ENCODE data around the gene CADM3. TPM values are rescaled to one million over a fixed set of nuclear protein-coding genes. Genes with fewer than 3 reads are reported as not detected.
A peak's percentile ranks its signal among the peaks of the same experiment; 100 is the strongest.

The CADM3 gene
- polyA plus RNA-seq, 3 donors: not detected

DNA sequence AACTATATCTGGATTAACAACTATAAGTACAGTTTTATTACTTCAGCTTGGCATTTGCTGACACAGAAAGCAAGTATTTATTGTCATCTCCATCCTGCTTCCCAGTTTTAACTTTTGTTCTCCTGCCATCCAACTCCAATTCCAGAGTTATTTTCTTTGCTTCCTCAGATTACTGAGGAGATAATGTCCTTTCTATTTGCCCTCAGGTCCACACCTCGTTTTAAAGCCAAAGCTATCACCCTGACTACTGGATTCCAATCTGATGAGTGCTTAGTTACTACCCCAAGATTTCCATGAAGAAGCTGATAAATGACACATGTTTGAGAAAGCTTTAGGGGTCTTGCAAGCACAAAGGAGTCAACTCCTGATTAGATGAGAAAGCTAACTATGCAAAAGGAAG lies 58.5 kb downstream of the CADM3 start:
- Histone ChIP-seq H4K20me1 (ENCODE audit: insufficient read depth, low read length) (no peaks in the 10 kb centered on the region), H3K27me3 (ENCODE audit: control insufficient read depth in 2 of 2, insufficient read depth in 2 of 2, low read length in 2 of 2) (no peaks in the 10 kb centered on the region), H3K9me3 (replicated peaks in 1 of 2; ENCODE audit: control insufficient read depth in 1 of 2, insufficient read depth in 1 of 2, low read length in 2 of 2) (no peaks in the 10 kb centered on the region), H3K4me2 (replicated peaks; ENCODE audit: extremely low read depth, low read length, poor library complexity, severe bottlenecking) (no peak overlapping the region), H3K79me2 (ENCODE audit: insufficient read depth, low read length) (no peaks in the 10 kb centered on the region), H3K9ac (ENCODE audit: insufficient read depth, low read length, poor library complexity, severe bottlenecking) (no peak overlapping the region), H3K4me3 (replicated peaks in 1 of 3; ENCODE audit: low read depth in 2 of 3, low read length in 3 of 3) (no peak overlapping the region), H3K4me1 (ENCODE audit: control insufficient read depth in 1 of 2, insufficient read depth in 2 of 2, low read length in 2 of 2) (no peaks in the 10 kb centered on the region), H2AFZ (ENCODE audit: insufficient read depth, low read depth, low read length, poor library complexity, severe bottlenecking) (no peak overlapping the region), H3K27ac (ENCODE audit: low read depth in 1 of 2, low read length in 2 of 2) (no peak overlapping the region), H3K36me3 (replicated peaks in 1 of 2; ENCODE audit: control insufficient read depth in 1 of 2, insufficient read depth in 2 of 2, low read length in 2 of 2) (no peaks in the 10 kb centered on the region)
- no peak overlapping the region for H3K27ac Mint-ChIP-seq
- peaks cover 0 to 5% (median 0%) of the 10 kb centered on the region in 3 donors for H3K27me3 Mint-ChIP-seq (ENCODE audit: low read depth in 3 of 3)
- H3K4me1 Mint-ChIP-seq: no peaks in the 10 kb centered on the region
- TF ChIP-seq, protein P1, sequence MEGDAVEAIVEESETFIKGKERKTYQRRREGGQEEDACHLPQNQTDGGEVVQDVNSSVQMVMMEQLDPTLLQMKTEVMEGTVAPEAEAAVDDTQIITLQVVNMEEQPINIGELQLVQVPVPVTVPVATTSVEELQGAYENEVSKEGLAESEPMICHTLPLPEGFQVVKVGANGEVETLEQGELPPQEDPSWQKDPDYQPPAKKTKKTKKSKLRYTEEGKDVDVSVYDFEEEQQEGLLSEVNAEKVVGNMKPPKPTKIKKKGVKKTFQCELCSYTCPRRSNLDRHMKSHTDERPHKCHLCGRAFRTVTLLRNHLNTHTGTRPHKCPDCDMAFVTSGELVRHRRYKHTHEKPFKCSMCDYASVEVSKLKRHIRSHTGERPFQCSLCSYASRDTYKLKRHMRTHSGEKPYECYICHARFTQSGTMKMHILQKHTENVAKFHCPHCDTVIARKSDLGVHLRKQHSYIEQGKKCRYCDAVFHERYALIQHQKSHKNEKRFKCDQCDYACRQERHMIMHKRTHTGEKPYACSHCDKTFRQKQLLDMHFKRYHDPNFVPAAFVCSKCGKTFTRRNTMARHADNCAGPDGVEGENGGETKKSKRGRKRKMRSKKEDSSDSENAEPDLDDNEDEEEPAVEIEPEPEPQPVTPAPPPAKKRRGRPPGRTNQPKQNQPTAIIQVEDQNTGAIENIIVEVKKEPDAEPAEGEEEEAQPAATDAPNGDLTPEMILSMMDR (IDR thresholded peaks at IDR 0.05): no peak
- intact Hi-C loops (cut with micrococcal nuclease): no loop called here
- no peak for DNase-seq
- no CpG with 5 or more reads among the region's 1 CpG for WGBS (ENCODE audit: insufficient coverage)
- H3K4me3 Mint-ChIP-seq: no peak overlapping the region
- peaks cover 0 to 5% (median 2%) of the 10 kb centered on the region in 7 donors for H3K9me3 Mint-ChIP-seq
- peaks cover 0 to 3% of the 10 kb centered on the region in 2 donors for H3K36me3 Mint-ChIP-seq

- TF ChIP-seq, protein P1 (IDR thresholded peaks at IDR 0.05): no peak
- H3K9me3 Mint-ChIP-seq: peaks cover 2 to 10% (median 6%) of the 10 kb centered on the region in 7 donors
- H3K4me2 ChIP-seq (replicated peaks; ENCODE audit: extremely low read depth, low read length, poor library complexity, severe bottlenecking): no peak overlapping the region
Measured at GRCh38 chr1:159239551-159240220, 68.3 kb downstream of the CADM3 start.

More at GRCh38 chr1:159239551-159240220, 68.3 kb downstream of the CADM3 start:
- peaks cover 4% of the 10 kb centered on the region for H3K4me1 Mint-ChIP-seq
- no peaks in the 10 kb centered on the region for H3K27me3 Mint-ChIP-seq (ENCODE audit: low read depth in 3 of 3)
- no peaks in the 10 kb centered on the region for H3K9me3 ChIP-seq (replicated peaks in 1 of 2; ENCODE audit: control insufficient read depth in 1 of 2, insufficient read depth in 1 of 2, low read length in 2 of 2)
- no peaks in the 10 kb centered on the region for H3K4me1 ChIP-seq (ENCODE audit: control insufficient read depth in 1 of 2, insufficient read depth in 2 of 2, low read length in 2 of 2)
- intact Hi-C loops (cut with micrococcal nuclease): no loop called here
- no peak for DNase-seq
- H3K9ac ChIP-seq (ENCODE audit: insufficient read depth, low read length, poor library complexity, severe bottlenecking): no peak overlapping the region
- no peaks in the 10 kb centered on the region for H4K20me1 ChIP-seq (ENCODE audit: insufficient read depth, low read length)
- no peaks in the 10 kb centered on the region for H3K27me3 ChIP-seq (ENCODE audit: control insufficient read depth in 2 of 2, insufficient read depth in 2 of 2, low read length in 2 of 2)
- H3K27ac Mint-ChIP-seq: peak overlapping the region in 1 of 7 donors; percentile 12
- no peak overlapping the region for H3K4me3 Mint-ChIP-seq
- no CpG with 5 or more reads among the region's 4 CpGs for WGBS (ENCODE audit: insufficient coverage)
- H3K36me3 ChIP-seq (replicated peaks in 1 of 2; ENCODE audit: control insufficient read depth in 1 of 2, insufficient read depth in 2 of 2, low read length in 2 of 2): no peaks in the 10 kb centered on the region
- no peak overlapping the region for H3K4me3 ChIP-seq (replicated peaks in 1 of 3; ENCODE audit: low read depth in 2 of 3, low read length in 3 of 3)
- no peak overlapping the region for H2AFZ ChIP-seq (ENCODE audit: insufficient read depth, low read depth, low read length, poor library complexity, severe bottlenecking)
- no peaks in the 10 kb centered on the region for H3K36me3 Mint-ChIP-seq
- no peak overlapping the region for H3K27ac ChIP-seq (ENCODE audit: low read depth in 1 of 2, low read length in 2 of 2)
- no peaks in the 10 kb centered on the region for H3K79me2 ChIP-seq (ENCODE audit: insufficient read depth, low read length)
